ENCODE results near the gene CHD1L. TPM values are rescaled to one million over a fixed set of nuclear protein-coding genes. Genes with fewer than 3 reads are reported as not detected.

Gene CHD1L
- total RNA-seq, 2 donors from 2014 or later: 11.5 to 21.5 TPM

- DNase-seq: no peak
- no peaks in the 10 kb centered on the region for H3K27me3 ChIP-seq
- no peaks in the 10 kb centered on the region for H3K9me3 ChIP-seq
- 36 to 40% methylated on average over 2 of the region's 2 CpGs for WGBS, 2 donors
- TF ChIP-seq, protein P1, sequence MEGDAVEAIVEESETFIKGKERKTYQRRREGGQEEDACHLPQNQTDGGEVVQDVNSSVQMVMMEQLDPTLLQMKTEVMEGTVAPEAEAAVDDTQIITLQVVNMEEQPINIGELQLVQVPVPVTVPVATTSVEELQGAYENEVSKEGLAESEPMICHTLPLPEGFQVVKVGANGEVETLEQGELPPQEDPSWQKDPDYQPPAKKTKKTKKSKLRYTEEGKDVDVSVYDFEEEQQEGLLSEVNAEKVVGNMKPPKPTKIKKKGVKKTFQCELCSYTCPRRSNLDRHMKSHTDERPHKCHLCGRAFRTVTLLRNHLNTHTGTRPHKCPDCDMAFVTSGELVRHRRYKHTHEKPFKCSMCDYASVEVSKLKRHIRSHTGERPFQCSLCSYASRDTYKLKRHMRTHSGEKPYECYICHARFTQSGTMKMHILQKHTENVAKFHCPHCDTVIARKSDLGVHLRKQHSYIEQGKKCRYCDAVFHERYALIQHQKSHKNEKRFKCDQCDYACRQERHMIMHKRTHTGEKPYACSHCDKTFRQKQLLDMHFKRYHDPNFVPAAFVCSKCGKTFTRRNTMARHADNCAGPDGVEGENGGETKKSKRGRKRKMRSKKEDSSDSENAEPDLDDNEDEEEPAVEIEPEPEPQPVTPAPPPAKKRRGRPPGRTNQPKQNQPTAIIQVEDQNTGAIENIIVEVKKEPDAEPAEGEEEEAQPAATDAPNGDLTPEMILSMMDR (IDR thresholded peaks at IDR 0.05): no peak
- no peak for TF ChIP-seq POLR2A (IDR thresholded peaks at IDR 0.05)
- H3K27ac ChIP-seq: no peak overlapping the region
- H3K36me3 ChIP-seq (replicated peaks in 1 of 2; ENCODE audit: insufficient read depth in 1 of 2, low read depth in 2 of 2): no peaks in the 10 kb centered on the region
- intact Hi-C loops (cut with DNase I): no loop called here
- peaks cover 71% of the 10 kb centered on the region for H3K4me1 ChIP-seq
- ATAC-seq: no peak
- H3K4me3 ChIP-seq: no peak overlapping the region
Observed at GRCh38 chr1:147210987-147211386, 31.5 kb upstream of the CHD1L start.

DNA sequence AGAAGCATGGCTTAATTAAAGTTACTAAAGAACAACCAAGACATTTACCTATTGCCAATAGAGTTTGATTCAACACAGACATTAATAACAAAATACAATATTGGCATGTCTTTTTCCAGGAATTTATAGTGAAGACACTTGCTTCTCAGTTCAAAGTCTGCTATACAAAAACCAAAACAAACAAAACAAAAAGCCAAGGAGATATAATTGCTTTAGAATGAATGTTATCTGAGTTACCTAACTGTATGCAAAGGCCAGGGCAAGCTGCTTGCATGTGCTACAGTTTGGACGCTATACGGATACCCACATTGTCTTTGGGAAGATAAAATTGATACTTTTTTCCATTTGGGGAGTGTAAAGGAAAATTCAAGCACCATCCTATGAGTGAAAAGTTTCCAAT is 30.9 kb upstream of the CHD1L start:
- WGBS, 2 donors: 41 to 63% methylated on average over 2 of the region's 2 CpGs
- Histone ChIP-seq H3K36me3 (replicated peaks in 1 of 2; ENCODE audit: insufficient read depth in 1 of 2, low read depth in 2 of 2) (no peaks in the 10 kb centered on the region), H3K4me3 (no peak overlapping the region), H3K4me1 (peaks cover 77% of the 10 kb centered on the region), H3K27ac (no peak overlapping the region), H3K27me3 (no peaks in the 10 kb centered on the region), H3K9me3 (no peaks in the 10 kb centered on the region)
- intact Hi-C loops (cut with DNase I): no loop called here
- no peak for TF ChIP-seq POLR2A (IDR thresholded peaks at IDR 0.05)
- TF ChIP-seq, protein P1 (IDR thresholded peaks at IDR 0.05): no peak
- DNase-seq (no peak), ATAC-seq (no peak)

DNA sequence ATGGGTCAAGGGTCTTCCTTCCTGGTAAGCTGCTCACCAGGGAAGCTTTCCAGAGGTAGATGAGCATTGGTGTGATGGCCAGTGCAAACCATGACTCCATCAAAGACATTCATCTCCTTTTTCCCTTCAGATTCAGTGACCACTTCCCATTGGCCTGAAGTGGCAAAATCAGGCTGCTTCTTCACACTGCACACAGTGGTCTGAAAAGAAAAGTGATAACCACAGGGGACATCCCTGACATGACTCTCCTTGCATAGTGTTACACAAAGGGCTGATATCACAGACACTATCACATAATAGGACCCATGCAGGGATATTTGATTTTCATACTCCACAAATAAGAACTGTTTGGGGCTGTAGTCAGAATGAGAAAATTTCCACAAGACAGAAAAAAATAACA is 29.2 kb upstream of the CHD1L start:
- intact Hi-C loops (cut with DNase I): no loop called here
- peaks cover 81% of the 10 kb centered on the region for H3K4me1 ChIP-seq
- H3K4me3 ChIP-seq: no peak overlapping the region
- no peaks in the 10 kb centered on the region for H3K36me3 ChIP-seq (replicated peaks in 1 of 2; ENCODE audit: insufficient read depth in 1 of 2, low read depth in 2 of 2)
- H3K27ac ChIP-seq: no peak overlapping the region
- H3K27me3 ChIP-seq: no peaks in the 10 kb centered on the region
- no peak for ATAC-seq
- TF ChIP-seq POLR2A (IDR thresholded peaks at IDR 0.05): no peak
- TF ChIP-seq, protein P1 (IDR thresholded peaks at IDR 0.05): no peak
- H3K9me3 ChIP-seq: no peaks in the 10 kb centered on the region
- no peak for DNase-seq

- H3K27ac ChIP-seq: peak overlapping the region in 1 of 4 donors; percentile 55
- WGBS, 2 donors: 73 to 78% methylated on average over 7 of the region's 7 CpGs
Observed at GRCh38 chr1:147214325-147214724, 28.2 kb upstream of the CHD1L start.

More at GRCh38 chr1:147214325-147214724, 28.2 kb upstream of the CHD1L start:
- H3K27me3 ChIP-seq: no peaks in the 10 kb centered on the region
- H3K36me3 ChIP-seq (replicated peaks in 1 of 2; ENCODE audit: insufficient read depth in 1 of 2, low read depth in 2 of 2): no peaks in the 10 kb centered on the region
- no peak for DNase-seq
- no peak overlapping the region for H3K4me3 ChIP-seq
- TF ChIP-seq POLR2A (IDR thresholded peaks at IDR 0.05): no peak
- TF ChIP-seq, protein P1 (IDR thresholded peaks at IDR 0.05): no peak
- intact Hi-C loops (cut with DNase I): no loop called here
- H3K9me3 ChIP-seq: no peaks in the 10 kb centered on the region
- no peak for ATAC-seq
- peaks cover 77% of the 10 kb centered on the region for H3K4me1 ChIP-seq
